ENCODE data around the gene SPTB.

DNA sequence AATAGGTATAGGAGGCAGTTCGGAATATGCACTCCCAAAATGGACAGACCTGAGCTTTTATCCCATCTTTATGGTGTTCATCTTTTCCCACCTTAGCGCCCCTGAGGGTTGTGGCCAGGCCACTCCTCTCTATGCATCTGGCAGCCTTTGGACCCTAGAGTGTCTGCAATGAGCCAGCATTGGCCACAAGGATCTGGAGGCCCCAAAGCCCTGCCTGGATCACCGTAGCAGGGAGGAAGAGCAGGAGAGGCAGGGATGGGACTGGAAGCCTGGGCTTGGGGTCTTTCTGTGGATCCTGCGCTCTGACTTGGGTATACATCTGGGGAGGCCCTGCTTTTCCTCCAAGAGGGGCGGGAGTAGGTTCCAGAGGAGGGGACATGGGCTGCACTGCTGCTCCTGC lies 123.0 kb downstream of the SPTB start:
- TF ChIP-seq, protein P1, sequence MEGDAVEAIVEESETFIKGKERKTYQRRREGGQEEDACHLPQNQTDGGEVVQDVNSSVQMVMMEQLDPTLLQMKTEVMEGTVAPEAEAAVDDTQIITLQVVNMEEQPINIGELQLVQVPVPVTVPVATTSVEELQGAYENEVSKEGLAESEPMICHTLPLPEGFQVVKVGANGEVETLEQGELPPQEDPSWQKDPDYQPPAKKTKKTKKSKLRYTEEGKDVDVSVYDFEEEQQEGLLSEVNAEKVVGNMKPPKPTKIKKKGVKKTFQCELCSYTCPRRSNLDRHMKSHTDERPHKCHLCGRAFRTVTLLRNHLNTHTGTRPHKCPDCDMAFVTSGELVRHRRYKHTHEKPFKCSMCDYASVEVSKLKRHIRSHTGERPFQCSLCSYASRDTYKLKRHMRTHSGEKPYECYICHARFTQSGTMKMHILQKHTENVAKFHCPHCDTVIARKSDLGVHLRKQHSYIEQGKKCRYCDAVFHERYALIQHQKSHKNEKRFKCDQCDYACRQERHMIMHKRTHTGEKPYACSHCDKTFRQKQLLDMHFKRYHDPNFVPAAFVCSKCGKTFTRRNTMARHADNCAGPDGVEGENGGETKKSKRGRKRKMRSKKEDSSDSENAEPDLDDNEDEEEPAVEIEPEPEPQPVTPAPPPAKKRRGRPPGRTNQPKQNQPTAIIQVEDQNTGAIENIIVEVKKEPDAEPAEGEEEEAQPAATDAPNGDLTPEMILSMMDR (IDR thresholded peaks at IDR 0.05): no peak
- no peak for TF ChIP-seq POLR2A (IDR thresholded peaks at IDR 0.05)
- TF ChIP-seq EP300 (IDR thresholded peaks at IDR 0.05): no peak
